Nephron (organoid): ENCODE data around the gene CNDP2.

ENCODE experiments used
- H3K27ac Mint-ChIP-seq, 3 experiments: 2 replicates each; pipeline ENCODE4 v1.8.0; 2020; ENCODE audit warnings: mixed read lengths in 3 of 3, mild to moderate bottlenecking in 2 of 3, moderate library complexity in 1 of 3
- H3K27me3 Mint-ChIP-seq: 2 replicates; pipeline ENCODE4 v1.8.0; 2021; ENCODE audit warnings: low read depth, mild to moderate bottlenecking, moderate library complexity, mixed read lengths
- H3K36me3 Mint-ChIP-seq: 2 replicates; pipeline ENCODE4 v1.8.0; 2020; ENCODE audit warnings: low read depth, mixed read lengths
- H3K4me1 Mint-ChIP-seq: 2 replicates; pipeline ENCODE4 v1.8.0; 2020; ENCODE audit warnings: mixed read lengths
- H3K4me3 Mint-ChIP-seq, 3 experiments: 2 replicates each; pipeline ENCODE4 v1.8.0; 2020; ENCODE audit warnings: mild to moderate bottlenecking in 3 of 3, mixed read lengths in 3 of 3, moderate library complexity in 2 of 3
- H3K9me3 Mint-ChIP-seq: 2 replicates; pipeline ENCODE4 v1.8.0; 2020; ENCODE audit warnings: mixed read lengths
- CTCF ChIP-seq, 3 experiments: fragments of 200-600 bp; sonication (generic); IDR thresholded peaks; one replicate each; pipeline ENCODE4 v1.5.0; 2021; ENCODE audit warnings: antibody characterized with exemption in 3 of 3; ENCODE audit not compliant: unreplicated experiment in 3 of 3

Gene CNDP2

GRCh38 chr18:74505776-74506175 is 9.6 kb downstream of the CNDP2 start:
- Mint-ChIP-seq H3K36me3 (peaks cover 71% of the 10 kb centered on the region), H3K9me3 (no peaks in the 10 kb centered on the region), H3K27ac (peak overlapping the region in 2 of 3 experiments; percentile 90), H3K4me3 (no peak overlapping the region), H3K4me1 (peaks cover 20% of the 10 kb centered on the region), H3K27me3 (no peaks in the 10 kb centered on the region)
- TF ChIP-seq CTCF (IDR thresholded peaks at IDR 0.05; ENCODE audit: unreplicated experiment in 3 of 3): no peak

- Mint-ChIP-seq H3K9me3 (no peaks in the 10 kb centered on the region), H3K4me1 (peaks cover 20% of the 10 kb centered on the region), H3K27me3 (no peaks in the 10 kb centered on the region), H3K4me3 (peak overlapping the region; percentile 45 to 53 (median 46)), H3K27ac (peak overlapping the region; percentile 88 to 99 (median 98)), H3K36me3 (peaks cover 68% of the 10 kb centered on the region)
- TF ChIP-seq CTCF (IDR thresholded peaks at IDR 0.05; ENCODE audit: unreplicated experiment in 3 of 3): no peak
These were observed 10.4 kb downstream of the CNDP2 start for GRCh38 chr18:74506448-74507084.

GRCh38 chr18:74507097-74507881 is 11.1 kb downstream of the CNDP2 start:
- H3K27ac Mint-ChIP-seq: peak overlapping the region; percentile 88 to 99 (median 98)
- H3K36me3 Mint-ChIP-seq: peaks cover 65% of the 10 kb centered on the region
- no peak for TF ChIP-seq CTCF (IDR thresholded peaks at IDR 0.05; ENCODE audit: unreplicated experiment in 3 of 3)
- peaks cover 20% of the 10 kb centered on the region for H3K4me1 Mint-ChIP-seq
- H3K4me3 Mint-ChIP-seq: peak overlapping the region in 2 of 3 experiments; percentile 45 to 53
- H3K9me3 Mint-ChIP-seq: no peaks in the 10 kb centered on the region
- H3K27me3 Mint-ChIP-seq: no peaks in the 10 kb centered on the region

GRCh38 chr18:74507927-74508326 is 11.8 kb downstream of the CNDP2 start:
- no peak for TF ChIP-seq CTCF (IDR thresholded peaks at IDR 0.05; ENCODE audit: unreplicated experiment in 3 of 3)
- Mint-ChIP-seq H3K27me3 (no peaks in the 10 kb centered on the region), H3K4me3 (no peak overlapping the region), H3K4me1 (peaks cover 20% of the 10 kb centered on the region), H3K27ac (peak overlapping the region in 2 of 3 experiments; percentile 98 to 99), H3K36me3 (peaks cover 65% of the 10 kb centered on the region), H3K9me3 (no peaks in the 10 kb centered on the region)

GRCh38 chr18:74508366-74508765 is 12.2 kb downstream of the CNDP2 start:
- peak overlapping the region in 1 of 3 experiments; percentile 99 for H3K27ac Mint-ChIP-seq
- H3K9me3 Mint-ChIP-seq: no peaks in the 10 kb centered on the region
- H3K4me1 Mint-ChIP-seq: peaks cover 20% of the 10 kb centered on the region
- no peak for TF ChIP-seq CTCF (IDR thresholded peaks at IDR 0.05; ENCODE audit: unreplicated experiment in 3 of 3)
- no peak overlapping the region for H3K4me3 Mint-ChIP-seq
- no peaks in the 10 kb centered on the region for H3K27me3 Mint-ChIP-seq
- peaks cover 62% of the 10 kb centered on the region for H3K36me3 Mint-ChIP-seq
